K562 (cell line): ENCODE measurements around the gene TSEN54. TPM values are rescaled to one million over a fixed set of nuclear protein-coding genes. Genes with fewer than 3 reads are reported as not detected.

Source experiments
- ATAC-seq: fragments of 200-7000 bp; cut with Tn5 transposase; 3 replicates; pipeline ENCODE4 v1.9.1; 2020; ENCODE audit warnings: moderate library complexity
- BruUV-seq: library from RNA; stranded (reverse); fragments of 400-500 nt; replicated peaks from 2 replicates; lab custom pipeline; 2021; lab: Mats Ljungman, UMichigan
- CTCF ChIA-PET: fragments of 300-600 bp; formaldehyde crosslinking; extraction: SDS; loops from one replicate; lab custom pipeline; 2021; ENCODE audit warnings: low intra/inter-chr PET ratio; lab: Yijun Ruan, JAX
- POLR2A ChIA-PET: fragments of 300-600, 350-650 bp; sonication (Branson Sonifier 250); formaldehyde crosslinking; extraction: SDS; loops from one replicate; lab custom pipeline; 2021; ENCODE audit warnings: antibody characterized with exemption, inconsistent platforms; lab: Yijun Ruan, JAX
- DNase-seq, 4 experiments: peaks; one replicate each; pipeline versions ENCODE4 v3.0.0 to v3.0.0-alpha.2; 2011 to 2018; ENCODE audit warnings: low spot score in 3 of 4, mixed read lengths in 3 of 4; ENCODE audit errors: extremely low read depth in 1 of 4
- FAIRE-seq: peaks from 2 replicates; lab custom pipeline; 2011; peaks lifted over from hg19 to GRCh38; lab: Jason Lieb, UNC
- H2AFZ ChIP-seq: 2 replicates; pipeline ENCODE4 v1.6.0; 2011; ENCODE audit warnings: low read depth, low read length, control low read depth, inconsistent platforms
- H3K27ac ChIP-seq: fragments of 200-600 bp; 3 replicates; pipeline ENCODE4 v1.8.0; 2011; ENCODE audit warnings: low read depth, mild to moderate bottlenecking, control low read depth, inconsistent platforms, low read length, moderate library complexity, mixed read lengths; ENCODE audit errors: extremely low read depth
- H3K27me3 ChIP-seq, 2 experiments: fragments of 300-600 bp in 1 of 2; 2 replicates in 1 of 2; 3 replicates in 1 of 2; pipeline versions ENCODE4 v1.6.0 to v1.8.0; 2011; ENCODE audit warnings: inconsistent platforms in 2 of 2, low read length in 2 of 2, mild to moderate bottlenecking in 1 of 2, mixed read lengths in 1 of 2, moderate library complexity in 1 of 2; ENCODE audit not compliant: control insufficient read depth in 2 of 2, insufficient read depth in 2 of 2
- H3K36me3 ChIP-seq: fragments of 300-600 bp; 3 replicates; pipeline ENCODE4 v1.8.0; 2011; ENCODE audit warnings: mild to moderate bottlenecking, low read length, inconsistent platforms; ENCODE audit not compliant: control insufficient read depth, insufficient read depth
- H3K4me1 ChIP-seq, 2 experiments: fragments of 200-600 bp in 1 of 2; replicated peaks in 1 of 2; 2 replicates in 1 of 2; 3 replicates in 1 of 2; pipeline versions ENCODE4 v1.5.1 to v1.8.0; 2011; ENCODE audit warnings: inconsistent platforms in 2 of 2, low read length in 2 of 2, mild to moderate bottlenecking in 1 of 2, mixed read lengths in 1 of 2, moderate library complexity in 1 of 2; ENCODE audit not compliant: control insufficient read depth in 2 of 2, insufficient read depth in 2 of 2
- H3K4me2 ChIP-seq: 2 replicates; pipeline ENCODE4 v1.6.1; 2011; ENCODE audit warnings: low read length, control low read depth, inconsistent platforms, mixed read lengths; ENCODE audit not compliant: insufficient read depth
- H3K4me3 ChIP-seq: fragments of 200-600 bp; sonication (generic), shearing (Covaris generic); 2 replicates; pipeline ENCODE4 v1.5.1; 2016; ENCODE audit warnings: control low read depth, inconsistent platforms
- H3K79me2 ChIP-seq: fragments of 200-600 bp; 3 replicates; pipeline ENCODE4 v1.8.0; 2011; ENCODE audit warnings: low read length, inconsistent platforms; ENCODE audit not compliant: control insufficient read depth, insufficient read depth
- H3K9ac ChIP-seq, 2 experiments: 2 replicates each; pipeline versions ENCODE4 v1.6.0 to v1.6.1; 2011; ENCODE audit warnings: low read depth in 2 of 2, low read length in 2 of 2, control low read depth in 1 of 2, inconsistent platforms in 1 of 2, mild to moderate bottlenecking in 1 of 2, mixed read lengths in 1 of 2; ENCODE audit not compliant: insufficient read depth in 1 of 2
- H3K9me1 ChIP-seq: one replicate; pipeline ENCODE4 v1.6.0; 2011; ENCODE audit warnings: inconsistent platforms, mild to moderate bottlenecking, low read length, moderate library complexity; ENCODE audit not compliant: control insufficient read depth, insufficient read depth
- H3K9me3 ChIP-seq: replicated peaks from 2 replicates; pipeline ENCODE4 v1.5.1; 2011; ENCODE audit warnings: low read depth, low read length, inconsistent platforms; ENCODE audit not compliant: control insufficient read depth, insufficient read depth
- H4K20me1 ChIP-seq: replicated peaks from 2 replicates; pipeline ENCODE4 v1.6.1; 2011; ENCODE audit warnings: low read length, inconsistent platforms, mixed read lengths; ENCODE audit not compliant: control insufficient read depth, insufficient read depth
- EP400 ChIP-seq: fragments of 450-650 bp; IDR thresholded peaks from 2 replicates; pipeline ENCODE4 v1.6.1; 2017; ENCODE audit warnings: antibody characterized with exemption, mild to moderate bottlenecking, moderate library complexity
- ERF ChIP-seq: fragments of 450-650 bp; formaldehyde crosslinking; IDR thresholded peaks from 2 replicates; pipeline ENCODE4 v1.4.0; 2020; ENCODE audit warnings: mild to moderate bottlenecking, mixed read lengths
- MEF2A ChIP-seq: IDR thresholded peaks from 2 replicates; pipeline ENCODE4 v1.6.1; 2011; ENCODE audit warnings: low read depth, mild to moderate bottlenecking, low read length, moderate library complexity; ENCODE audit not compliant: control insufficient read depth
- MTF1 ChIP-seq: fragments of 250-450 bp; sonication (Bioruptor Pico); IDR thresholded peaks from 2 replicates; pipeline ENCODE4 v1.9.0; 2021; ENCODE audit warnings: moderate library complexity, mild to moderate bottlenecking, inconsistent platforms, borderline replicate concordance
- NFRKB ChIP-seq: fragments of 450-650 bp; IDR thresholded peaks from 2 replicates; pipeline ENCODE4 v1.6.1; 2016; ENCODE audit warnings: low read depth
- SPI1 ChIP-seq: IDR thresholded peaks from 2 replicates; pipeline ENCODE4 v1.6.1; 2011; ENCODE audit warnings: low read depth, low read length, control low read depth, borderline replicate concordance
- TFAM ChIP-seq: fragments of 250-450 bp; sonication (Bioruptor Pico); conservative IDR thresholded peaks from 2 replicates; pipeline ENCODE4 v1.5.0; 2021; ENCODE audit warnings: mild to moderate bottlenecking, moderate library complexity
- ZNF121 ChIP-seq: sonication (generic); formaldehyde crosslinking; conservative IDR thresholded peaks from 2 replicates; pipeline ENCODE4 v1.8.0; 2022; ENCODE audit warnings: missing genetic modification reagents
- ZNF124 ChIP-seq: sonication (generic); formaldehyde crosslinking; IDR thresholded peaks from 2 replicates; pipeline ENCODE4 v1.8.1; 2022; ENCODE audit warnings: missing genetic modification reagents
- ZNF41 ChIP-seq: fragments of 250-450 bp; sonication (Bioruptor Pico); conservative IDR thresholded peaks from 2 replicates; pipeline ENCODE4 v1.4.0; 2020; ENCODE audit warnings: mild to moderate bottlenecking
- WGBS: fragments of 100-300 bp; shearing (Covaris generic); methylation state at CpG from one replicate; pipeline ENCODE4 v1.1.6; 2016; ENCODE audit warnings: low coverage, mixed read lengths; ENCODE audit not compliant: insufficient coverage; ENCODE audit errors: missing lambda C conversion rate; 5-methylcytosine and 5-hydroxymethylcytosine counted together
- in situ Hi-C: fragments of 300-500 bp; cut with MboI; formaldehyde crosslinking; loops from 4 replicates; pipeline ENCODE4 v1.15.0; 2018; ENCODE audit warnings: inconsistent platforms, mixed read lengths
- intact Hi-C: fragments of 100-400 bp; cut with micrococcal nuclease; formaldehyde crosslinking; loops from 2 replicates; pipeline ENCODE4 v1.14.2; 2022
- polyA plus RNA-seq, 8 experiments: library from polyadenylated mRNA; depleted of rRNA in 4 of 8; stranded (reverse) in 5 of 8; unstranded in 3 of 8; fragments of >200 nt; fragmentation: Nextera tagmentation in 2 of 8; fragmentation: Illumina TruSeq in 1 of 8; extraction: Ambion mirVana in 2 of 8; extraction: Trizol in 1 of 8; gene quantifications; 2 replicates each; pipeline versions ENCODE4 v1.2.1 to v1.2.3, GENCODE V29; 2011 to 2014; ENCODE audit warnings: inconsistent platforms in 1 of 8, missing spikeins in 1 of 8
- total RNA-seq, 7 experiments: library from RNA; depleted of rRNA in 6 of 7; stranded (reverse); fragments of >200 nt in 6 of 7; fragmentation: Illumina TruSeq in 2 of 7; extraction: Trizol in 2 of 7; gene quantifications; 2 replicates each; pipeline versions ENCODE4 v1.2.1 to v1.2.3, GENCODE V29; 2011 to 2021; ENCODE audit warnings: low replicate concordance in 1 of 7
- TF ChIP-seq, protein P1 (sequence below): fragments of 450-650 bp; formaldehyde crosslinking; IDR thresholded peaks from 2 replicates; pipeline ENCODE4 v1.4.0; 2020; ENCODE audit warnings: mild to moderate bottlenecking, mixed read lengths
- TF ChIP-seq, protein P2 (sequence below): fragments of 250-450 bp; sonication (Bioruptor Pico); IDR thresholded peaks from 2 replicates; pipeline ENCODE4 v1.5.0; 2021

The TSEN54 gene
- total and polyA plus RNA-seq, 9 of the 15 experiments (the other 6 are each of a cell fraction or from before 2014, with no cell fraction given): 5.9 to 64.3 (median 48.9) TPM

DNA sequence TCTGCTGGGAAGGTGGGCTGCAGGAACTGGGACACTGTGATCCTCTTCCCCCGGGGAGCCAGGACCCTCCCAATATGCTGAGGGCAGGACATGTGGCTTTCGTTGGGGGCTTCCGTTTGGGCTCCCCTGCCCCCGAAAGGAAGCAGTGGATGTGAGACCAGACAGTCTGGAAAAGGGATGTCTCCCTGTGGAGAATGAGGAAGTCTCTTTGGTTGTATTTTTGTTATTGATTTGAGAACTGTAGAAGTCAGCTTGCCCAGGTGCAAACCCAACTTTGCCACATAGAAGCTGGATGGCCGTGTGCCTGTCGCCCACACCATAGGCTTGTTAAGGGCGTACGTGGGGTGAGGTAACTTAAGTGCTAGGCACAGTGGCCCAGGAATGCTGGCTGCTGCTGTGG is 27.9 kb downstream of the TSEN54 start:
- ChIA-PET POLR2A (interaction anchor here (0.8 kb wide), 2 partner anchors 13 to 19 kb away, joined by 3 to 4 read pairs; partner anchors contain the start of gene LLGL2), CTCF (no interaction called here)
- Histone ChIP-seq H3K4me1 (peaks cover 6 to 47% of the 10 kb centered on the region in 2 experiments; a peak in 3 of 5 replicates), H3K4me2 (no peak overlapping the region), H3K9me3 (no peaks in the 10 kb centered on the region), H3K9ac (peak overlapping the region in 1 of 2 experiments; percentile 24; a peak in 2 of 4 replicates), H3K36me3 (no peaks in the 10 kb centered on the region), H3K9me1 (no peaks in the 10 kb centered on the region), H3K4me3 (no peak overlapping the region), H2AFZ (no peak overlapping the region), H3K27me3 (no peaks in the 10 kb centered on the region), H4K20me1 (peaks cover 10% of the 10 kb centered on the region; the same call in 1 of the 2 replicates), H3K79me2 (no peaks in the 10 kb centered on the region), H3K27ac (no peak overlapping the region)
- FAIRE-seq: no peak
- in situ Hi-C loops (no loop called here), intact Hi-C loops (no loop called here)
- TF ChIP-seq MTF1 (no peak), SPI1 (peak; percentile 59)
- WGBS: 67% methylated on average over 8 of the region's 8 CpGs
- ATAC-seq: no peak
- DNase-seq: no peak
- BruUV-seq: no TSS peak

DNA sequence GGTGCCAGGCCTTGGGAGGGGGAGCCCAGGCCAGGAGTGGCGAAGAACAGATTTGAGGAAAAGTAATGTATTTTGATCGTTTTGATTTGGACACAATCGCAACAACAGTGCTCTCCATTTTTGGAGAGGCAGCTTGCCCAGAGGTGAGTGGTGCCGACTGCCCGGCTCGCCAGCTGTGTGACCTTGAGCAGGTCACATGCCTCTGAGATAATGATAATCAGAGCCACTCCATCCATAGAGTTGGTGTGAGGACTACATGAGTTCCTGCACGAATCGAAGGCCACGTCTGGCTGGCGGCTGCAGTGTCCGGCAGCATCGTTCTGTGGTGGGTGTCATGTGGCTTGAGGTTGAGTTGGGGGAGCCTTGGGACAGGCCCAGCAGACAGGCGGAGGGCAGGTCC is 29.9 kb downstream of the TSEN54 start:
- intact Hi-C loops: no loop called here
- no TSS peak for BruUV-seq
- Histone ChIP-seq H3K9me1 (no peaks in the 10 kb centered on the region), H4K20me1 (peaks cover 10% of the 10 kb centered on the region; the same call in 1 of the 2 replicates), H3K79me2 (no peaks in the 10 kb centered on the region), H3K4me3 (no peak overlapping the region), H3K27me3 (no peaks in the 10 kb centered on the region), H3K9ac (no peak overlapping the region), H3K4me2 (no peak overlapping the region), H3K27ac (no peak overlapping the region), H3K4me1 (peaks cover 2 to 45% of the 10 kb centered on the region in 2 experiments; a peak in 3 of 5 replicates), H3K36me3 (no peaks in the 10 kb centered on the region), H2AFZ (no peak overlapping the region), H3K9me3 (no peaks in the 10 kb centered on the region)
- 86% methylated on average over 12 of the region's 13 CpGs for WGBS
- FAIRE-seq: no peak
- POLR2A ChIA-PET: no interaction called here
- DNase-seq: no peak
- in situ Hi-C loops: no loop called here
- ATAC-seq: no peak
- CTCF ChIA-PET: no interaction called here
- TF ChIP-seq NFRKB: no peak
- TF ChIP-seq EP400: no peak
- no peak for TF ChIP-seq ERF (CRISPR knock-in tag)
- TF ChIP-seq, protein P1, sequence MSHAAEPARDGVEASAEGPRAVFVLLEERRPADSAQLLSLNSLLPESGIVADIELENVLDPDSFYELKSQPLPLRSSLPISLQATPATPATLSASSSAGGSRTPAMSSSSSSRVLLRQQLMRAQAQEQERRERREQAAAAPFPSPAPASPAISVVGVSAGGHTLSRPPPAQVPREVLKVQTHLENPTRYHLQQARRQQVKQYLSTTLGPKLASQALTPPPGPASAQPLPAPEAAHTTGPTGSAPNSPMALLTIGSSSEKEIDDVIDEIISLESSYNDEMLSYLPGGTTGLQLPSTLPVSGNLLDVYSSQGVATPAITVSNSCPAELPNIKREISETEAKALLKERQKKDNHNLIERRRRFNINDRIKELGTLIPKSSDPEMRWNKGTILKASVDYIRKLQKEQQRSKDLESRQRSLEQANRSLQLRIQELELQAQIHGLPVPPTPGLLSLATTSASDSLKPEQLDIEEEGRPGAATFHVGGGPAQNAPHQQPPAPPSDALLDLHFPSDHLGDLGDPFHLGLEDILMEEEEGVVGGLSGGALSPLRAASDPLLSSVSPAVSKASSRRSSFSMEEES (CRISPR knock-in tag): no peak
- no peak for TF ChIP-seq TFAM (CRISPR knock-in tag)
- TF ChIP-seq MEF2A: no peak
- no peak for TF ChIP-seq SPI1
- TF ChIP-seq, protein P2, sequence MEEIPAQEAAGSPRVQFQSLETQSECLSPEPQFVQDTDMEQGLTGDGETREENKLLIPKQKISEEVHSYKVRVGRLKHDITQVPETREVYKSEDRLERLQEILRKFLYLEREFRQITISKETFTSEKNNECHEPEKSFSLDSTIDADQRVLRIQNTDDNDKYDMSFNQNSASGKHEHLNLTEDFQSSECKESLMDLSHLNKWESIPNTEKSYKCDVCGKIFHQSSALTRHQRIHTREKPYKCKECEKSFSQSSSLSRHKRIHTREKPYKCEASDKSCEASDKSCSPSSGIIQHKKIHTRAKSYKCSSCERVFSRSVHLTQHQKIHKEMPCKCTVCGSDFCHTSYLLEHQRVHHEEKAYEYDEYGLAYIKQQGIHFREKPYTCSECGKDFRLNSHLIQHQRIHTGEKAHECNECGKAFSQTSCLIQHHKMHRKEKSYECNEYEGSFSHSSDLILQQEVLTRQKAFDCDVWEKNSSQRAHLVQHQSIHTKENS (CRISPR knock-in tag): no peak
- no peak for TF ChIP-seq ZNF124 (CRISPR knock-in tag)
- TF ChIP-seq ZNF41: no peak
- no peak for TF ChIP-seq ZNF121
